K562 (cell line): ENCODE measurements around the gene SNRPA. TPM values are rescaled to one million over a fixed set of nuclear protein-coding genes. Genes with fewer than 3 reads are reported as not detected.

Source experiments
- ATAC-seq: fragments of 200-7000 bp; cut with Tn5 transposase; 3 replicates; pipeline ENCODE4 v1.9.1; 2020; ENCODE audit warnings: moderate library complexity
- BruUV-seq: library from RNA; stranded (reverse); fragments of 400-500 nt; replicated peaks from 2 replicates; lab custom pipeline; 2021; lab: Mats Ljungman, UMichigan
- CTCF ChIA-PET: fragments of 300-600 bp; formaldehyde crosslinking; extraction: SDS; loops from one replicate; lab custom pipeline; 2021; ENCODE audit warnings: low intra/inter-chr PET ratio; lab: Yijun Ruan, JAX
- POLR2A ChIA-PET: fragments of 300-600, 350-650 bp; sonication (Branson Sonifier 250); formaldehyde crosslinking; extraction: SDS; loops from one replicate; lab custom pipeline; 2021; ENCODE audit warnings: antibody characterized with exemption, inconsistent platforms; lab: Yijun Ruan, JAX
- DNase-seq, 4 experiments: peaks; one replicate each; pipeline versions ENCODE4 v3.0.0 to v3.0.0-alpha.2; 2011 to 2018; ENCODE audit warnings: low spot score in 3 of 4, mixed read lengths in 3 of 4; ENCODE audit errors: extremely low read depth in 1 of 4
- FAIRE-seq: peaks from 2 replicates; lab custom pipeline; 2011; peaks lifted over from hg19 to GRCh38; lab: Jason Lieb, UNC
- H2AFZ ChIP-seq: 2 replicates; pipeline ENCODE4 v1.6.0; 2011; ENCODE audit warnings: low read depth, low read length, control low read depth, inconsistent platforms
- H3K27ac ChIP-seq: fragments of 200-600 bp; 3 replicates; pipeline ENCODE4 v1.8.0; 2011; ENCODE audit warnings: low read depth, mild to moderate bottlenecking, control low read depth, inconsistent platforms, low read length, moderate library complexity, mixed read lengths; ENCODE audit errors: extremely low read depth
- H3K27me3 ChIP-seq, 2 experiments: fragments of 300-600 bp in 1 of 2; 2 replicates in 1 of 2; 3 replicates in 1 of 2; pipeline versions ENCODE4 v1.6.0 to v1.8.0; 2011; ENCODE audit warnings: inconsistent platforms in 2 of 2, low read length in 2 of 2, mild to moderate bottlenecking in 1 of 2, mixed read lengths in 1 of 2, moderate library complexity in 1 of 2; ENCODE audit not compliant: control insufficient read depth in 2 of 2, insufficient read depth in 2 of 2
- H3K36me3 ChIP-seq: fragments of 300-600 bp; 3 replicates; pipeline ENCODE4 v1.8.0; 2011; ENCODE audit warnings: mild to moderate bottlenecking, low read length, inconsistent platforms; ENCODE audit not compliant: control insufficient read depth, insufficient read depth
- H3K4me1 ChIP-seq, 2 experiments: fragments of 200-600 bp in 1 of 2; replicated peaks in 1 of 2; 2 replicates in 1 of 2; 3 replicates in 1 of 2; pipeline versions ENCODE4 v1.5.1 to v1.8.0; 2011; ENCODE audit warnings: inconsistent platforms in 2 of 2, low read length in 2 of 2, mild to moderate bottlenecking in 1 of 2, mixed read lengths in 1 of 2, moderate library complexity in 1 of 2; ENCODE audit not compliant: control insufficient read depth in 2 of 2, insufficient read depth in 2 of 2
- H3K4me2 ChIP-seq: 2 replicates; pipeline ENCODE4 v1.6.1; 2011; ENCODE audit warnings: low read length, control low read depth, inconsistent platforms, mixed read lengths; ENCODE audit not compliant: insufficient read depth
- H3K4me3 ChIP-seq: fragments of 200-600 bp; sonication (generic), shearing (Covaris generic); 2 replicates; pipeline ENCODE4 v1.5.1; 2016; ENCODE audit warnings: control low read depth, inconsistent platforms
- H3K79me2 ChIP-seq: fragments of 200-600 bp; 3 replicates; pipeline ENCODE4 v1.8.0; 2011; ENCODE audit warnings: low read length, inconsistent platforms; ENCODE audit not compliant: control insufficient read depth, insufficient read depth
- H3K9ac ChIP-seq, 2 experiments: 2 replicates each; pipeline versions ENCODE4 v1.6.0 to v1.6.1; 2011; ENCODE audit warnings: low read depth in 2 of 2, low read length in 2 of 2, control low read depth in 1 of 2, inconsistent platforms in 1 of 2, mild to moderate bottlenecking in 1 of 2, mixed read lengths in 1 of 2; ENCODE audit not compliant: insufficient read depth in 1 of 2
- H3K9me1 ChIP-seq: one replicate; pipeline ENCODE4 v1.6.0; 2011; ENCODE audit warnings: inconsistent platforms, mild to moderate bottlenecking, low read length, moderate library complexity; ENCODE audit not compliant: control insufficient read depth, insufficient read depth
- H3K9me3 ChIP-seq: replicated peaks from 2 replicates; pipeline ENCODE4 v1.5.1; 2011; ENCODE audit warnings: low read depth, low read length, inconsistent platforms; ENCODE audit not compliant: control insufficient read depth, insufficient read depth
- H4K20me1 ChIP-seq: replicated peaks from 2 replicates; pipeline ENCODE4 v1.6.1; 2011; ENCODE audit warnings: low read length, inconsistent platforms, mixed read lengths; ENCODE audit not compliant: control insufficient read depth, insufficient read depth
- CUX1 ChIP-seq: fragments of 200-800 bp; sonication (Bioruptor generic); IDR thresholded peaks from 2 replicates; pipeline ENCODE4 v1.6.1; 2016; ENCODE audit warnings: missing genetic modification characterization, missing compliant biosample characterization
- MED1 ChIP-seq: sonication (generic); formaldehyde crosslinking; IDR thresholded peaks from 2 replicates; pipeline ENCODE4 v1.8.1; 2023; ENCODE audit warnings: missing genetic modification reagents, borderline replicate concordance
- MYBL2 ChIP-seq, 2 experiments: fragments of 450-650 bp in 1 of 2; sonication (generic) in 1 of 2; formaldehyde crosslinking in 1 of 2; IDR thresholded peaks; 2 replicates each; pipeline versions ENCODE4 v1.6.1 to v1.8.1; 2017 to 2022; ENCODE audit warnings: borderline replicate concordance in 1 of 2, inconsistent platforms in 1 of 2, low read depth in 1 of 2, mild to moderate bottlenecking in 1 of 2, missing genetic modification reagents in 1 of 2, moderate library complexity in 1 of 2
- NONO ChIP-seq, 2 experiments: fragments of 200-400 bp in 1 of 2; fragments of 450-650 bp in 1 of 2; formaldehyde crosslinking in 1 of 2; IDR thresholded peaks; 2 replicates each; pipeline ENCODE4 v1.6.1; 2017; ENCODE audit warnings: low read depth in 2 of 2, mild to moderate bottlenecking in 2 of 2, moderate library complexity in 2 of 2, low read length in 1 of 2
- POLR2AphosphoS5 ChIP-seq: IDR thresholded peaks from 2 replicates; pipeline ENCODE4 v1.6.1; 2011; ENCODE audit warnings: mild to moderate bottlenecking, low read depth, low read length, moderate library complexity; ENCODE audit not compliant: control insufficient read depth, insufficient read depth
- ZNF780A ChIP-seq: fragments of 250-450 bp; sonication (Bioruptor Pico); IDR thresholded peaks from 2 replicates; pipeline ENCODE4 v1.5.0; 2021; ENCODE audit warnings: mild to moderate bottlenecking
- WGBS: fragments of 100-300 bp; shearing (Covaris generic); methylation state at CpG from one replicate; pipeline ENCODE4 v1.1.6; 2016; ENCODE audit warnings: low coverage, mixed read lengths; ENCODE audit not compliant: insufficient coverage; ENCODE audit errors: missing lambda C conversion rate; 5-methylcytosine and 5-hydroxymethylcytosine counted together
- in situ Hi-C: fragments of 300-500 bp; cut with MboI; formaldehyde crosslinking; loops from 4 replicates; pipeline ENCODE4 v1.15.0; 2018; ENCODE audit warnings: inconsistent platforms, mixed read lengths
- intact Hi-C: fragments of 100-400 bp; cut with micrococcal nuclease; formaldehyde crosslinking; loops from 2 replicates; pipeline ENCODE4 v1.14.2; 2022
- polyA plus RNA-seq, 8 experiments: library from polyadenylated mRNA; depleted of rRNA in 4 of 8; stranded (reverse) in 5 of 8; unstranded in 3 of 8; fragments of >200 nt; fragmentation: Nextera tagmentation in 2 of 8; fragmentation: Illumina TruSeq in 1 of 8; extraction: Ambion mirVana in 2 of 8; extraction: Trizol in 1 of 8; gene quantifications; 2 replicates each; pipeline versions ENCODE4 v1.2.1 to v1.2.3, GENCODE V29; 2011 to 2014; ENCODE audit warnings: inconsistent platforms in 1 of 8, missing spikeins in 1 of 8
- total RNA-seq, 7 experiments: library from RNA; depleted of rRNA in 6 of 7; stranded (reverse); fragments of >200 nt in 6 of 7; fragmentation: Illumina TruSeq in 2 of 7; extraction: Trizol in 2 of 7; gene quantifications; 2 replicates each; pipeline versions ENCODE4 v1.2.1 to v1.2.3, GENCODE V29; 2011 to 2021; ENCODE audit warnings: low replicate concordance in 1 of 7

SNRPA gene
- total and polyA plus RNA-seq, 9 of the 15 experiments (the other 6 are each of a cell fraction or from before 2014, with no cell fraction given) = 16.3 to 311 (median 193) TPM

GRCh38 chr19:40780582-40780981, 29.6 kb downstream of the SNRPA start (continued):
- TF ChIP-seq CUX1 (CRISPR knock-in tag) (no peak), MYBL2 (IDR thresholded peaks at IDR 0.05; ENCODE audit: low read depth) (no peak), MYBL2 (CRISPR knock-in tag; IDR thresholded peaks at IDR 0.05; ENCODE audit: borderline replicate concordance) (no peak), NONO (IDR thresholded peaks at IDR 0.05; ENCODE audit: low read depth in 2 of 2, low read length in 1 of 2) (no peak)

DNA sequence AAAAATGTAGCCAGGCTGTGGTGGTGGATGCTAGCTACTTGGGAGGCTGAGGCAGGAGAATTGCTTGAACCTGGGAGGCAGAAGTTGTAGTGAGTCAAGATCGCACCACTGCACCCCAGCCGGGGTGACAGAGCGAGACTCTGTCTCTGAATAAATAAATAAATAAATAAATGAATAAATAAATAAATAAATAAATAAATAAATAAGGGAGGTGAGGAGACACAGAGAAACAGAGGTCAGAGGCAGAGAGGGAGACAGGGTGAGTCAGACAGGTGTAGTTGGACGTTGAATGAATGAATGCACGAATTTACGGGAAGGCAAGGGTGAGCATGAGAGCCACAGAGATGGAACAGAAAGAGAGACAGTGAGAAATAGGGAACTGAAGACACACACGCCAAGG, 30.1 kb downstream of the SNRPA start:
- H3K79me2 ChIP-seq = no peaks in the 10 kb centered on the region
- intact Hi-C loops = no loop called here
- H2AFZ ChIP-seq = no peak overlapping the region
- H3K27ac ChIP-seq = no peak overlapping the region
- H4K20me1 ChIP-seq = no peaks in the 10 kb centered on the region
- no TSS peak for BruUV-seq
- CTCF ChIA-PET = no interaction called here
- ATAC-seq = no peak
- H3K4me2 ChIP-seq = no peak overlapping the region
- 82% methylated on average over 7 of the region's 7 CpGs for WGBS
- in situ Hi-C loops = no loop called here
- no peaks in the 10 kb centered on the region for H3K9me1 ChIP-seq
- H3K27me3 ChIP-seq = no peaks in the 10 kb centered on the region
- TF ChIP-seq POLR2AphosphoS5 (no peak), MED1 (no peak), ZNF780A (no peak)
- TF ChIP-seq, all 486 proteins: peak for 0
- POLR2A ChIA-PET = no interaction called here
- Histone ChIP-seq H3K4me3 (no peak overlapping the region), H3K36me3 (no peaks in the 10 kb centered on the region), H3K9me3 (no peaks in the 10 kb centered on the region), H3K4me1 (peaks cover 12 to 23% of the 10 kb centered on the region in 2 experiments; a peak in 4 of 5 replicates), H3K9ac (no peak overlapping the region)
- no peak for FAIRE-seq
- no peak for DNase-seq
